ENCODE data around the gene ANKS1A.
A peak's percentile ranks its signal among the peaks of the same experiment; 100 is the strongest.

Gene ANKS1A

GRCh38 chr6:35015996-35016395 lies 126.9 kb downstream of the ANKS1A start:
- H3K4me3 ChIP-seq (ENCODE audit: low read depth, low read length) = no peak overlapping the region
- H3K4me1 ChIP-seq (ENCODE audit: control insufficient read depth, insufficient read depth, low read length) = peaks cover 19% of the 10 kb centered on the region
- H3K9ac ChIP-seq (ENCODE audit: low read length) = no peak overlapping the region
- H3K9me3 ChIP-seq (ENCODE audit: control insufficient read depth, insufficient read depth, low read depth, low read length) = no peaks in the 10 kb centered on the region
- no peak overlapping the region for H3K27ac ChIP-seq (ENCODE audit: low read depth, low read length)
- H3K36me3 ChIP-seq (ENCODE audit: control insufficient read depth, insufficient read depth, low read length) = peaks cover 15% of the 10 kb centered on the region
- H3K27me3 ChIP-seq (ENCODE audit: control insufficient read depth, insufficient read depth, low read length) = no peaks in the 10 kb centered on the region

- Histone ChIP-seq H3K9ac (ENCODE audit: low read length) (no peak overlapping the region), H3K27ac (ENCODE audit: low read depth, low read length) (no peak overlapping the region), H3K4me3 (ENCODE audit: low read depth, low read length) (no peak overlapping the region), H3K9me3 (ENCODE audit: control insufficient read depth, insufficient read depth, low read depth, low read length) (no peaks in the 10 kb centered on the region), H3K36me3 (ENCODE audit: control insufficient read depth, insufficient read depth, low read length) (peaks cover 15% of the 10 kb centered on the region), H3K27me3 (ENCODE audit: control insufficient read depth, insufficient read depth, low read length) (no peaks in the 10 kb centered on the region), H3K4me1 (ENCODE audit: control insufficient read depth, insufficient read depth, low read length) (peaks cover 23% of the 10 kb centered on the region)
Observed at GRCh38 chr6:35016502-35017321, 127.7 kb downstream of the ANKS1A start.

DNA sequence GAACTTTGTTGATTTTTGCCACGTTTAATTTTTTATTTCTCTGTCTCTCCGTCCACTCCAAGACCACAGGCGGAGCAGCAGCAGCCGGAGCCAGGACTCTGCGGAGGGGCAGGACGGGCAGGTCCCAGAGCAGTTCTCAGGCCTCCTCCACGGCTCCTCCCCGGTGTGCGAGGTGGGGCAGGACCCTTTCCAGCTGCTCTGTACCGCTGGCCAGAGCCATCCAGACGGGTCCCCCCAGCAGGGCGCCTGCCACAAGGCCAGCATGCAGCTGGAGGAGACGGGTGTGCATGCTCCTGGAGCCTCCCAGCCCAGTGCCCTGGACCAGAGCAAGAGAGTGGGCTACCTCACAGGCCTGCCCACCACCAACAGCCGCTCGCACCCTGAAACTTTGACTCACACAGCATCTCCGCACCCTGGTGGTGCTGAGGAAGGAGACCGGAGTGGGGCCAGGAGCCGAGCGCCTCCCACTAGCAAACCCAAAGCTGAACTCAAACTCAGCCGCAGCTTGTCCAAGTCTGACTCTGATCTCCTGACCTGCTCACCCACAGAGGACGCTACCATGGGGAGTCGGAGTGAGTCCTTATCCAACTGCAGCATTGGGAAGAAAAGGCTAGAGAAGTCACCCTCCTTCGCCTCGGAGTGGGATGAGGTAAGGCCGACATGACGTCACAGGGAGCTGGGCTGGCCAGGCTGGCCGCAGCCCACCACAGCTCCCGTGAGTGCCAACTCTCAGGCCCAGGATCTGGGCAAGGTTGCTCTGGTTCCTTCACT lies 128.5 kb downstream of the ANKS1A start:
- Histone ChIP-seq H3K4me3 (ENCODE audit: low read depth, low read length) (no peak overlapping the region), H3K27me3 (ENCODE audit: control insufficient read depth, insufficient read depth, low read length) (no peaks in the 10 kb centered on the region), H3K9ac (ENCODE audit: low read length) (no peak overlapping the region), H3K4me1 (ENCODE audit: control insufficient read depth, insufficient read depth, low read length) (peaks cover 32% of the 10 kb centered on the region), H3K27ac (ENCODE audit: low read depth, low read length) (no peak overlapping the region), H3K9me3 (ENCODE audit: control insufficient read depth, insufficient read depth, low read depth, low read length) (no peaks in the 10 kb centered on the region), H3K36me3 (ENCODE audit: control insufficient read depth, insufficient read depth, low read length) (peaks cover 15% of the 10 kb centered on the region)

DNA sequence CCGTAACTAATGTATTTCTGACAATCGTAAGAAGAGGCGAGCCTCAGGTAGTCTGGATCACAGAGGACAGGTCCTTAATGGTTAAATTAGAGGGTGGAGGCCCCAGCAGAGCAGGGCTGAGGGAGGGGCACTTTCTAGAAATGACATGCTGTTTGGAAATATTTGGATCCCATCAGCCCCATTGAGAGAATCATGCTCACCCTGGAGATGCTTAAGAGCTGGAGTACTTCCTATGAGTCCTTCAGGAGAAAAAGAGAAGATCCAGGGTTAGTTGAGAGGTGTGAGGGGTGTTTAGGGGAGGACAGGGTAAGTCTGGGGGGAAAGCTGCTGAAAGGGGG lies 129.1 kb downstream of the ANKS1A start:
- no peaks in the 10 kb centered on the region for H3K9me3 ChIP-seq (ENCODE audit: control insufficient read depth, insufficient read depth, low read depth, low read length)
- H3K4me1 ChIP-seq (ENCODE audit: control insufficient read depth, insufficient read depth, low read length) = peaks cover 38% of the 10 kb centered on the region
- no peak overlapping the region for H3K4me3 ChIP-seq (ENCODE audit: low read depth, low read length)
- no peak overlapping the region for H3K9ac ChIP-seq (ENCODE audit: low read length)
- peaks cover 15% of the 10 kb centered on the region for H3K36me3 ChIP-seq (ENCODE audit: control insufficient read depth, insufficient read depth, low read length)
- no peak overlapping the region for H3K27ac ChIP-seq (ENCODE audit: low read depth, low read length)
- H3K27me3 ChIP-seq (ENCODE audit: control insufficient read depth, insufficient read depth, low read length) = no peaks in the 10 kb centered on the region

DNA sequence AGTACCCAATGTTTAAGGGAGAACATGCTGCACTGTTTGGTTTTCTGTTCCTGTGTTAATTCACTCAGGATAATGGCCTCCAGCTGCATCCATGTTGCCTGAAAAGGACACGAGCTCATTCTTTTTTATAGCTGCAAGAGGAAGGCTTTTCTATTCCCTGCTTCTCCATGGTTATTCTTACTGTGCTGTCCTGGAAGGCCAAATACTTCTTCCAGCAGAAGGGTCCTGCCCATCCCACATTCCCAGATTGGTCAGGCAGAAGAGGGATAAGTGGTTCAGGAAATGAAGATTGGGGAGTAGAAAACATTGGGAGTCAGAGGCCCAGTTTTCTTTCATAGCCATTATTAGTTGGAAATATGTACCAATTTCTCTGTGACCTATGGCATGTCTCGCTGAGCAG lies 129.7 kb downstream of the ANKS1A start:
- no peak overlapping the region for H3K27ac ChIP-seq (ENCODE audit: low read depth, low read length)
- H3K9me3 ChIP-seq (ENCODE audit: control insufficient read depth, insufficient read depth, low read depth, low read length) = no peaks in the 10 kb centered on the region
- H3K36me3 ChIP-seq (ENCODE audit: control insufficient read depth, insufficient read depth, low read length) = peaks cover 15% of the 10 kb centered on the region
- no peaks in the 10 kb centered on the region for H3K27me3 ChIP-seq (ENCODE audit: control insufficient read depth, insufficient read depth, low read length)
- H3K4me3 ChIP-seq (ENCODE audit: low read depth, low read length) = no peak overlapping the region
- H3K4me1 ChIP-seq (ENCODE audit: control insufficient read depth, insufficient read depth, low read length) = peaks cover 43% of the 10 kb centered on the region
- no peak overlapping the region for H3K9ac ChIP-seq (ENCODE audit: low read length)

DNA sequence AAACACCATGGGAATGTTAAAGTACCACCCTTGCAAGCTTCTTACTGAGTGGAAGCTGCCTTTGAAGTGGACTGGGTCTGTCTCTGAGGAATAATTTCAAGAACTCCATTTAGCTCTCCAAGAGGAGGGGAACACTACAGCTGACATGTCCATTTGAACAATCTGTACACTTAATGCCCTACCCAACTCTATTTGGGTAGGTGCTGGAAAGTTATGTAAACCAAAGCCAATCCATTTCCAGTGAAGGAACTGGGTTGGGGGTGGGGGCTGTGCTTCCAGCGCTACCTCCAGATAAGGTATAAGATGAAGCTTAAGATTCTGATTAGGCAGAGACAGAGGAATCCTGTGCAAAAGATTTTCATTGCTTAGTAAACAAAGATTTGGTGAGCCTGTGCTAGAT lies 130.1 kb downstream of the ANKS1A start:
- Histone ChIP-seq H3K9ac (ENCODE audit: low read length) (no peak overlapping the region), H3K36me3 (ENCODE audit: control insufficient read depth, insufficient read depth, low read length) (peaks cover 15% of the 10 kb centered on the region)

DNA sequence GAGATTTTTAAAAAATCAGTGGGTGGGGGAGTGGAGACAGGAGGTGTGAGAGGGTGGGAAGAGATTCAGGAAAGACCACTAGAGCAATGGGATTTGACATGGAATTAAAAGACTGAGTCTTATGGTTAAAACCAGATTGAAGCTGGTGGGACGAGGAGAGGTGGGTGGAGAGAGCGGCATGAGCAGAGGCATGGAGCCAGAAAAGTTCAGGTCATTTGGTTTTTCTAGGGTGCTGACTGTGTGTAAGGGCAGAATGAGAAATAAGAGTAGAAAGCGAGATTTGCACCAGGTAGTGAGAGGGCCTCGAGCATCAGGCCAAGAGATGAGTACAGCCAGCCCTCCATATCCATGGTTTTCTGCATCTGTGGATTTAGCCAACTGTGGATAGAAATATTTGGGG lies 130.8 kb downstream of the ANKS1A start:
- H3K9me3 ChIP-seq (ENCODE audit: control insufficient read depth, insufficient read depth, low read depth, low read length) = no peaks in the 10 kb centered on the region
- no peak overlapping the region for H3K27ac ChIP-seq (ENCODE audit: low read depth, low read length)
- H3K27me3 ChIP-seq (ENCODE audit: control insufficient read depth, insufficient read depth, low read length) = no peaks in the 10 kb centered on the region
- peaks cover 47% of the 10 kb centered on the region for H3K4me1 ChIP-seq (ENCODE audit: control insufficient read depth, insufficient read depth, low read length)
- H3K9ac ChIP-seq (ENCODE audit: low read length) = no peak overlapping the region
- H3K4me3 ChIP-seq (ENCODE audit: low read depth, low read length) = no peak overlapping the region
- peaks cover 15% of the 10 kb centered on the region for H3K36me3 ChIP-seq (ENCODE audit: control insufficient read depth, insufficient read depth, low read length)

More for the DNA sequence above, 130.1 kb downstream of the ANKS1A start:
- Histone ChIP-seq H3K27ac (ENCODE audit: low read depth, low read length) (no peak overlapping the region), H3K4me1 (ENCODE audit: control insufficient read depth, insufficient read depth, low read length) (peaks cover 47% of the 10 kb centered on the region), H3K9me3 (ENCODE audit: control insufficient read depth, insufficient read depth, low read depth, low read length) (no peaks in the 10 kb centered on the region), H3K4me3 (ENCODE audit: low read depth, low read length) (no peak overlapping the region), H3K27me3 (ENCODE audit: control insufficient read depth, insufficient read depth, low read length) (no peaks in the 10 kb centered on the region)

- no peak overlapping the region for H3K9ac ChIP-seq (ENCODE audit: low read length)
- no peaks in the 10 kb centered on the region for H3K9me3 ChIP-seq (ENCODE audit: control insufficient read depth, insufficient read depth, low read depth, low read length)
- no peaks in the 10 kb centered on the region for H3K27me3 ChIP-seq (ENCODE audit: control insufficient read depth, insufficient read depth, low read length)
- H3K4me3 ChIP-seq (ENCODE audit: low read depth, low read length) = no peak overlapping the region
- H3K4me1 ChIP-seq (ENCODE audit: control insufficient read depth, insufficient read depth, low read length) = peaks cover 57% of the 10 kb centered on the region
- H3K27ac ChIP-seq (ENCODE audit: low read depth, low read length) = peak overlapping the region; percentile 12; the same call in 1 of the 2 replicates
- peaks cover 15% of the 10 kb centered on the region for H3K36me3 ChIP-seq (ENCODE audit: control insufficient read depth, insufficient read depth, low read length)
Observed at GRCh38 chr6:35021004-35021403, 131.9 kb downstream of the ANKS1A start.

- Histone ChIP-seq H3K9ac (ENCODE audit: low read length) (no peak overlapping the region), H3K9me3 (ENCODE audit: control insufficient read depth, insufficient read depth, low read depth, low read length) (no peaks in the 10 kb centered on the region), H3K4me3 (ENCODE audit: low read depth, low read length) (peak overlapping the region; percentile 9; the same call in 1 of the 2 replicates), H3K36me3 (ENCODE audit: control insufficient read depth, insufficient read depth, low read length) (peaks cover 6% of the 10 kb centered on the region; the same call in 1 of the 2 replicates), H3K27me3 (ENCODE audit: control insufficient read depth, insufficient read depth, low read length) (no peaks in the 10 kb centered on the region), H3K27ac (ENCODE audit: low read depth, low read length) (peak overlapping the region; percentile 30; the same call in 1 of the 2 replicates), H3K4me1 (ENCODE audit: control insufficient read depth, insufficient read depth, low read length) (peaks cover 71% of the 10 kb centered on the region)
Observed at GRCh38 chr6:35023091-35024000, 134.3 kb downstream of the ANKS1A start.

DNA sequence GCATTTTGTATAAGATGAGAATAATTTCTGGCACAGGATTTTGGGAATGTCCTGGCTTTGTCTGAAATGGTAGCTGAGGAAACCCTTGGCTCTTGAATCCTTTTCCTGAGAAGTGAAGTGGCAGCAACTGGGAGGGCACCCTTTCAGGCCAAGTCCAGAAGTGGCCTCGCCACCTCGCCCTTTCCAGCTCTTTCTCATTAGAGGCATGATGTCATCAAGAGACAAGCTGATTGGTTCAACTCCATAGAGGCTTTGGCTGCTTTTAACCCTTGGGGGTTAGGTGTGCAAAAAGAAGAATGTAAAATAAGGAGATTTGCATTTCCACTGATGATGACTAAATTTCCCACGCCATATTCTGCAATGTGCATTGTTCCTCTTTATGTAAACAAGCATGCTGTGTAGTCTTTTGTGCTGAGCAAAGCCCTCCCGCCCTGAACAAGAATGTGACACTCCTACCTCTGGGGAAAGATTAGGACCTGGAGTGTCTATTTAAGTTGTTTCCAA lies 135.5 kb downstream of the ANKS1A start:
- Histone ChIP-seq H3K36me3 (ENCODE audit: control insufficient read depth, insufficient read depth, low read length) (no peaks in the 10 kb centered on the region), H3K9ac (ENCODE audit: low read length) (no peak overlapping the region), H3K4me1 (ENCODE audit: control insufficient read depth, insufficient read depth, low read length) (peaks cover 71% of the 10 kb centered on the region), H3K4me3 (ENCODE audit: low read depth, low read length) (no peak overlapping the region), H3K27me3 (ENCODE audit: control insufficient read depth, insufficient read depth, low read length) (no peaks in the 10 kb centered on the region), H3K27ac (ENCODE audit: low read depth, low read length) (no peak overlapping the region), H3K9me3 (ENCODE audit: control insufficient read depth, insufficient read depth, low read depth, low read length) (no peaks in the 10 kb centered on the region)

Data from HUES6 (cell line).